ENCODE results near the gene GGA2.

GGA2 gene

DNA sequence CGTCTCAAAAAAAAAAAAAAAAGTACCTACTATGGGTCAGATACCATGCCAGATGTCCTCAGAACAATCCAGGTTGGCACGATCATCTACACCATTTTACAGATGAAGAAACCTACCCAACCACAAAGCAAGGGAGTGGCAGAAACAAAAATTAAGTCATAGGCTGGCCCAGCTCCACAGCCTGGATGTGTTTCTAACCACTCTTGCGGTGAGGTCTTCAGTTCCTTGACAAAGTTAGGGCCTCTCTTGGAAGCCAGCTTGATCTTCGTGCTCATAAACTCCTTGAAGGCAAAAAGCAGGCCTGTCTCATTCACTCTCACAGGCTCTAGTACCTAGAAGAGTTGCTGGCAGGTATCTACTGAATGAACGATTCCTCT, 6.2 kb downstream of the GGA2 start:
- Mint-ChIP-seq H3K4me3 (peak overlapping the region; percentile 14), H3K27me3 (no peaks in the 10 kb centered on the region), H3K4me1 (peaks cover 67% of the 10 kb centered on the region), H3K27ac (peak overlapping the region; percentile 88), H3K9me3 (no peaks in the 10 kb centered on the region), H3K36me3 (ENCODE audit: low read depth) (peaks cover 24% of the 10 kb centered on the region)
- ATAC-seq: no peak
- no peak for DNase-seq

DNA sequence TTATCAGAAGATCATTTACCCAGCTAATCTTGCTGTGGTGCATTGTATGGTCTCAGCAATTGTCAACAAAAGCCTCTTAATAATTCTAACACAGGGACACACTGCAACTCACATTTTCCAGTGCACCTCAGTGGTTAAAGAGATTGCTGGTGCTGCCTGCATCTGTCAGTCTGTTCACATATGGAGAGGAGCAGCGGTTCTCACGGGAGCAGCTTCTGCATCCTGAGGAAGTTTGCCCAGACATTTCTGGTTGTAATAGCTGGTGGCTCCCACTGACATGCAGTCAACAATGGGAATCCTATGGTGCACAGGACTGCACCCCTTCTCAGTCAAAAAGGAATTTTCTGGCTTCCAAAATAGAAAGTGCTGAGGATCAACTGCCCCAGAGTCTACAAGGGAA, 7.8 kb downstream of the GGA2 start:
- Mint-ChIP-seq H3K4me3 (no peak overlapping the region), H3K4me1 (peaks cover 60% of the 10 kb centered on the region), H3K36me3 (ENCODE audit: low read depth) (peaks cover 14% of the 10 kb centered on the region), H3K27ac (no peak overlapping the region), H3K9me3 (no peaks in the 10 kb centered on the region), H3K27me3 (no peaks in the 10 kb centered on the region)
- no peak for ATAC-seq
- DNase-seq: no peak

DNA sequence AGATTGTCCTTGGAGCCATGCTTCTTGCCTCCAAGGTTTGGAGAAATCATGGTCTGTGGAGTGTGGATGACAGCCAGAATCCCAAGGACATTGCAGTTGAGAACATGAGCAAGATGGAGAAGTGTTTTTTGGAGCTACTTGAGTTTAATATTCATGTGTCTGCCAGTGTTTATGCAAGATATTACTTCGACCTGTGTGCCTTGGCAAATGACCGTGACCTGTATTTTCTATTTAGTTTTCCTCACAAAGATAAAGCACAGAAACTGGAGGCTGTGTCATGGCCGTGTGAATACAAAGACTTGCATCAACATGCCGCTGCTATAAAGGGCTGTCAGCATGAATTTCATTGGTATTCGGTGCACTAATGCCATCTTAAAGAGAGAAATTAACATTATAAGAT, 9.0 kb downstream of the GGA2 start:
- no peak for ATAC-seq
- no peak for DNase-seq
- Mint-ChIP-seq H3K9me3 (no peaks in the 10 kb centered on the region), H3K27ac (no peak overlapping the region), H3K4me3 (no peak overlapping the region), H3K36me3 (ENCODE audit: low read depth) (peaks cover 15% of the 10 kb centered on the region), H3K27me3 (no peaks in the 10 kb centered on the region), H3K4me1 (peaks cover 56% of the 10 kb centered on the region)

DNA sequence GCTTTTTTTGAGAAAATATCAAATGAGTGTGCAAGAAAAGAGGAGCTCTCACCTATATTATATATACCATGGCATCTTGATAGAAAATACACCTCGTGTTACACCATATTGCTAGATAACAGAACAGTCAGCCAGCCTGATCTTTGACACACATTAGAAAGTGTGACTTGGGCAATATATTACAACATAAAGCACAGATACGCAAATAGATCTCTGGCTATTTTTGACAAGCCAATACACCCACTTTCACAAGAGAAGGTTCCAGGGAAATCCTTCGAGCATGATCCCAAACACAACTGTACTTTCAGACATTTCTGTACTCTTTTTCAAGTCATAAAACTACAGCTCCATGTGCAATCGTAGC, 9.4 kb downstream of the GGA2 start:
- no peak for ATAC-seq
- Mint-ChIP-seq H3K4me3 (no peak overlapping the region), H3K27ac (no peak overlapping the region), H3K4me1 (peaks cover 52% of the 10 kb centered on the region), H3K36me3 (ENCODE audit: low read depth) (peaks cover 12% of the 10 kb centered on the region), H3K27me3 (no peaks in the 10 kb centered on the region), H3K9me3 (no peaks in the 10 kb centered on the region)
- no peak for DNase-seq

DNA sequence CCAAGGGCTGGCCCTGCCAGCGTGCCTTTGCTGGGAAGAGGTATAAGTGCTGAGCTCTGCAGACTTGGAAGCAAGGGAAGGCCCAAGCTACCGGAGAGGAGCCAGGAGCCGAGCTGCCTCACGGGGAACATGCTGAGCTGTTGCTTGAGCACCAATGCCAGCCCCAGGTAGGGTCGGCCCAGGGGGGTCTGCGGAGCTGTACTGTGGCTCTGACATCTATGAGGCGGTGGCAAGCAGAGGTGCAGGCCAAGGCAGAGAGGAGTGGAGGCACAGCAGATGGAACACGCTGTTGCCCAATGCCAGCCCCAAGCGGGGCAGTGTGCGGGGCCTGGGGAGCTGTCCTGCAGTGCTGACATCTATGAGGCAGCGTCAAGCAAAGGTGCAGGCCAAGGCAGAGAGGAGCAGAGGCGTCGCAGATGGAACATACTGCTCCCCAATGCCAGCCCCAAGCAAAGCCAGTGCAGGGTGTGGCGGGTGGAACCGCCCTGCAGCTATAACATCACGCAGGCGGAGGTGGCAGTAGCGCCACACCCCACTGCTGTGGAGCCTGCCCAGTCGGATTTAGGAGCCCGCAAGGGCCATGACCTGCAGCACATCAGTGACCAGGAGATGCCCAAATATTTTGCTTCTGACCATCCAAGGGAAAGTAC, 10.0 kb downstream of the GGA2 start:
- Mint-ChIP-seq H3K9me3 (no peaks in the 10 kb centered on the region), H3K27me3 (no peaks in the 10 kb centered on the region), H3K4me3 (no peak overlapping the region), H3K36me3 (ENCODE audit: low read depth) (peaks cover 15% of the 10 kb centered on the region), H3K4me1 (peaks cover 48% of the 10 kb centered on the region), H3K27ac (no peak overlapping the region)
- ATAC-seq (no peak), DNase-seq (no peak)

DNA sequence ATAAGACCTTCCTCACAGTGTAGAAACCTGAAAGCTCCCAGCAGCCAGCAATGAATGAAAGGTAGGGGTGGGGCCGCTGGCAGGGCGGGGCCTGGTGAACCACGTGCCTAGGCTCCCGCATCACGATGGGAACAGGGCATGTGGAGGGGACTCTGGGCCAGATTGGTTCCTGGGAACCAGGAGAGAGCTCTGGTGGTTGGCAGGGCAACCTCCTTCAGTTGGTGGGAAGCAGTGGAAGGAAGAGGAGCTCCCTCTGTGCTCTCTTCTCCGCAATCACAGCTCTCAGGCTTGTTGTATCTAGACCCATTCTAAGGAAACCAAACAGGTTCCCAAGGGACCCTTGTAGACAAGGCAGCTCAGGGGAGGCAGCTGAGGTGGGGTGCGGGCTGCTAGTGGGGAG, 10.5 kb downstream of the GGA2 start:
- Mint-ChIP-seq H3K36me3 (ENCODE audit: low read depth) (peaks cover 13% of the 10 kb centered on the region), H3K27ac (no peak overlapping the region), H3K9me3 (no peaks in the 10 kb centered on the region), H3K27me3 (no peaks in the 10 kb centered on the region), H3K4me3 (no peak overlapping the region), H3K4me1 (peaks cover 42% of the 10 kb centered on the region)
- ATAC-seq (no peak), DNase-seq (no peak)

DNA sequence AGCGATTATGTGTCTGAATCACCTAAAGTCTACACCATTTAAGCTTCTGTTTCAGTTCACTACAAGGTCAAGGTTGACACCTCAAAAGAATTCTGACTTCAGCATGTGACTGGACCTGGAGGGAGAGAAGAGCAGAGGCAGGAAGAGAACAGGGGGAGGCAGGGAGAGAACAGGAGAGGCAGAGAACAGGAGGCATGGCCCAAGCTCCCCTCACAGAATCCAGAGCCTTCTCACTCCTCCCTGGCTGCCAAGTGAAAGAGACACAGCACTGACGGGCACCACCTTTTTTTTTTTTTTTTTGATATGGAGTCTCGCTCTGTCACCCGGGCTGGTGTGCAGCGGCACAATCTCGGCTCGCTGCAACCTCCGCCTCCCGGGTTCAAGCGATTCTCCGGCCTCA, 11.4 kb downstream of the GGA2 start:
- no peak for ATAC-seq
- no peak for DNase-seq
- Mint-ChIP-seq H3K27ac (no peak overlapping the region), H3K27me3 (no peaks in the 10 kb centered on the region), H3K4me3 (no peak overlapping the region), H3K36me3 (ENCODE audit: low read depth) (peaks cover 14% of the 10 kb centered on the region), H3K4me1 (peaks cover 33% of the 10 kb centered on the region), H3K9me3 (no peaks in the 10 kb centered on the region)

DNA sequence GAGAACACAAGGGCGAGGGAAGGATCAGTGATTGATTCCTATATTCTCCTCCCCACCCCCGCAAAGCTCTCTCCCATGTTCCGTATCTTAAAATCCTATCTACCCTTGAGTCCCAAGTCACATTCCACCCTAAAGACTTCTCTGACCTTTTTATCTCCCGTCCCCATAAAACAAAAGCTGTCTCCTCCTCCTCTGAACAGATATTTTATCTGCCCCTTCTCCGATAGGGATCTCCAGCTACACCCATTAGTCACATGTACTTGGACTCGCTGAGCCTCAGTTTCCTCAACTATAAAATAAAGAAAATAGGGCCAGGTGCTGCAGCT, 12.8 kb downstream of the GGA2 start:
- DNase-seq (no peak), ATAC-seq (no peak)
- Mint-ChIP-seq H3K4me1 (peaks cover 22% of the 10 kb centered on the region), H3K36me3 (ENCODE audit: low read depth) (peaks cover 14% of the 10 kb centered on the region), H3K27me3 (no peaks in the 10 kb centered on the region), H3K4me3 (no peak overlapping the region), H3K9me3 (no peaks in the 10 kb centered on the region), H3K27ac (no peak overlapping the region)

DNA sequence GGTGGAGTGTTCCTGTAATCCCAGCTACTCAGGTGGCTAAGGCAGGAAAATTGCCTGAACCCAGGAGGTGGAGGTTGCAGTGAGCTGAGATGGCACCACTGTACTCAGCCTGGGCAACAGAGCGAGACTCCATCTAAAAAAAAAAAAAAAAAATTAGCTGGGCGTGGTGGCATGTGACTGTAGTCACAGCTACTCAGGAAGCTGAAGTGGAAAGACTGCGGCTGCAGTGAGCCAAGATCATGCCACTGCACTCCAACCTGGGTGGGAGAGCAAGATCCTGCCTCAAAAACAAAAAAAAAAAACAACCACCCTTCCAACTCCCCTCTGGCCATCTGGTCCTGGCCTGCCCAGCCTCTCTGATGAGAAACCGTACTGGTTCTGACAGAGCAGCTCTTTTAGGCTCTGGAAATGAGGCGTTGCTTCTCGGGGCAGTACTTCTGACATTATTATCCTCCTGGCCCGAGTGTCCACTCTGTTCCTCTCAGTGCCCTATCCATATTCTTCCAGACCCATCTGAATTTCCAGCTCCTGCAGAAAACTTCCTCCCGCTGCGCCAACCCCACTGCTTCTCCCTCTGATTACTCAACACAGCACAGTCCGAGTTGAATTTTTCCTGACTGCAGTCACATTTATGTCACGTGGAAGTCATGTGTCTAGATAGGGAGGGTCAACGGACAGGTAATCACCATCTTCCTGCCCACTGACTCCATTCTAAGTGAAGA, 13.3 kb downstream of the GGA2 start:
- Mint-ChIP-seq H3K27me3 (no peaks in the 10 kb centered on the region), H3K9me3 (no peaks in the 10 kb centered on the region), H3K27ac (no peak overlapping the region), H3K4me3 (no peak overlapping the region), H3K4me1 (peaks cover 16% of the 10 kb centered on the region), H3K36me3 (ENCODE audit: low read depth) (peaks cover 12% of the 10 kb centered on the region)
- DNase-seq (no peak), ATAC-seq (no peak)

DNA sequence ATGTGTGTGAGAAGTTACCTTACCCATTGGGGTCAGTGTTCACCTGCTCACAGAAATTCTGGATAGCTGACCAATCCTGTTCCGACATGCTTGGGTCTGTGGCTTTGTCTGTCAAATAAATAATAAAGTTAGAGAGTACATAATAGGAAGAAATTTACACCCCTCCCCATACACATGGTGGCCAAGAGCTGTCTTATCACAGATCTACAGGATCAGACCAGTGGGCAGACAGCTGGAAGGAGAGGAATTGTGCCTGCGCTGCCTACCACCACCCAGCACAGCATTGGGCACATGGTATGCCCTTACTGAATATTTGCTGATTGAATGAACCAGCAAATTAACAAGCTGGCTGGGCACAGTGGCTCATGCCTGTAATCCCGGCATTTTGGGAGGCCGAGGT, 14.6 kb downstream of the GGA2 start:
- Mint-ChIP-seq H3K27ac (no peak overlapping the region), H3K4me3 (no peak overlapping the region), H3K27me3 (no peaks in the 10 kb centered on the region), H3K36me3 (ENCODE audit: low read depth) (peaks cover 22% of the 10 kb centered on the region), H3K9me3 (no peaks in the 10 kb centered on the region), H3K4me1 (peaks cover 15% of the 10 kb centered on the region)
- ATAC-seq (no peak), DNase-seq (no peak)

DNA sequence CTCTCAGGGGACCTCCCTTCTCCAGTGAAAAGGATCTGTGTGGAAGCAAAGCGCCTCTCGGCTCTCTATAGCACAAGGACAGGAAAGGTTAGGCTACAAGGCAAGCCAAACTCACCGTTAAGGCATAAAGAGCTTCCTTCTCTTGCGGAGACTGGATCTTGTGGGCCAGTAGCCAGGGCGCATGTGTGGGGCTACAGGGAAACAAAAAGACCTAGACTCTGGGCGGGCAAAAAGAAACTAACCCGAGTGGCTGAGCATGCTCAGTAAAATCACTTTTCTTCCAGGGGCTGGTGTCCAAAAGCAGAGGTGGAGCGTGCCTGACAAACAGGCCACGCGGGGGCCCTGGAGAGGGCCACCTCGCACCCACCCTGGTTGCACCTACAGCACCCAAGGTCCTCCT, 16.1 kb downstream of the GGA2 start:
- Mint-ChIP-seq H3K36me3 (ENCODE audit: low read depth) (peaks cover 32% of the 10 kb centered on the region), H3K9me3 (no peaks in the 10 kb centered on the region), H3K4me1 (peaks cover 11% of the 10 kb centered on the region), H3K4me3 (no peak overlapping the region), H3K27me3 (no peaks in the 10 kb centered on the region), H3K27ac (no peak overlapping the region)
- no peak for ATAC-seq
- DNase-seq: no peak

DNA sequence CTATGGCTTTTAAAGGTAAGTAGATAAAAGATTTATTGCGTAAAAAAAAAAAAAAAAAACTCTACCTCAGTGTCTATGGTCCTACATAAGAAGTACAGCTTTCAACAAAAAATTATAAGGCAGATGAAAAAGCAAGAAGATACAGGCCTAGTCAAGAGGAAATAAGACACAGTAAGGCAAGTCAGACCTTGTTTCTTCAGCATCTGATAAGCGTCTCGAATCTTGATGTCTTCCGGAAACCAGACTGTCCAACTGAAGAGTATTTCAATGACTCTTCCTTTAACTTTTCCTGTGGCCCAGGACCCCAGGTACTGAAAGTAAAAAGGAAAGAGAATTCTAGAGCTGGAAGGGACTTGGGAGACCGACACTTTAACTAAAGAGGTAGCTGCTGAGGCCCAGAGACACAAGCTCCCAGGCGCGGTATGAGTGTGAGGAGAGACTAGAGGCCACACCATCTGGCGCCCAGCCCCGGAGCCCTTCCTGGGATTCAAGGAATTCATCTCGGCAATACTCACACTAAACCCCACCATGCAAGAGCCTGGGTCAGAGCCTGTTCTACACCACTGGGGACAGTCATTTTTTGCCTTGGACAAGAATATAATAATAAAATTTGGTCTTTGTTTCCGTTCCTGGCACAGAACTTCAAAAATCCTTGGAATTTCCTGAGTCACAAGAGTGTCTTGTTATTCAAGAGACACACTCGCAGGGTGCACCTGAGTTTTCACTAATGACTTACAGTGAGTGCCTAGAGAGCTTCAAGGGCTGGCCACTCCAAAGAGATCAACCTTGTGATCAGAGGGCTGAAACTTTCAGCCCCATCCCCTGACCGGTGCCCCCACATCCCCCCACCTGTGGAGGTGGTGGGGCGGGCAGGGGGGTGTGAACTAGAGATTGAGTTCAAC, 18.6 kb downstream of the GGA2 start:
- H3K9me3 Mint-ChIP-seq: no peaks in the 10 kb centered on the region
- H3K4me1 Mint-ChIP-seq: no peaks in the 10 kb centered on the region
- no peaks in the 10 kb centered on the region for H3K27me3 Mint-ChIP-seq
- DNase-seq (no peak), ATAC-seq (no peak)
- H3K27ac Mint-ChIP-seq: no peak overlapping the region
- peaks cover 29% of the 10 kb centered on the region for H3K36me3 Mint-ChIP-seq (ENCODE audit: low read depth)
- no peak overlapping the region for H3K4me3 Mint-ChIP-seq

DNA sequence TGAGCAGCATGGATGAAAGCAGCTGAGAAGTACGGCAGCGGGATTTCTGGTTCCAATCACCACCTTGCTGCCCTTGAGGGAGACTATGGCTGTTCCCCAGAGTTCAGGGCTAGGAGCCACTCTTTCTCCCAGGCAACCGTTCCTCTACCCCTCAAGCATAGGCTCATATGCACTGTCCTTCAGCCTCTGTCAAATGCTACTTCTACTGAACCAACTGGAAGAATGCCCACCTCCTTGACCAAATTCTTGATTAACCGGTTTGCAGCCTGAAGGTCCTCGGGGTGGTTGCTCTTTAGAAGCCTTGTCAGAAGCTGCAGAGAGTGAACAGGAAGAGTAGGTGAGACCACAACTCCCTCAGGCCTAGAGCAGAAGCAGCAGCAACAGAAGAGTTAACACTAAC, 23.8 kb downstream of the GGA2 start:
- no peaks in the 10 kb centered on the region for H3K27me3 Mint-ChIP-seq
- H3K4me3 Mint-ChIP-seq: no peak overlapping the region
- DNase-seq: no peak
- H3K27ac Mint-ChIP-seq: no peak overlapping the region
- no peak for ATAC-seq
- H3K9me3 Mint-ChIP-seq: no peaks in the 10 kb centered on the region
- H3K36me3 Mint-ChIP-seq (ENCODE audit: low read depth): peaks cover 45% of the 10 kb centered on the region
- peaks cover 5% of the 10 kb centered on the region for H3K4me1 Mint-ChIP-seq

DNA sequence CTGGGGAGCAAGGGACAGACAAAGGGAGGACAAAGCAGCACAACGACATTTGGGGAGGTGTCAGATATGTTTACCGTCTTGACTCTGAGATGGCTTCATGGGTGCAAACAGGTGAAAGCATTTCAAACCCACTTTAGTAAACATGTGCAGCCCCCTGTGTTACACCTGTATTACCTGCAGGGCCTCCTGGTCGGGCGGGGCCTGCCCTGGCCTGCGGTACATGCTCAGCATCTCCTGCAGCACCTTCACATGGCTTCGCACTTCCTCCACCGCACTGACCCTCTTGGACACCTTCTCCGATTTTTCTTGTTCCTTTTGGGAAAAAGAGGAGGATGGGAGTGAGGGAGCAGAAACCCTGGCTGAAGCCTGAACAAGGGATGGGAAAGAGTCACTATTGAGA, 24.5 kb downstream of the GGA2 start:
- ATAC-seq (no peak), DNase-seq (no peak)
- H3K27ac Mint-ChIP-seq: no peak overlapping the region
- no peak overlapping the region for H3K4me3 Mint-ChIP-seq
- H3K36me3 Mint-ChIP-seq (ENCODE audit: low read depth): peaks cover 42% of the 10 kb centered on the region
- no peaks in the 10 kb centered on the region for H3K27me3 Mint-ChIP-seq
- no peaks in the 10 kb centered on the region for H3K9me3 Mint-ChIP-seq
- peaks cover 5% of the 10 kb centered on the region for H3K4me1 Mint-ChIP-seq

DNA sequence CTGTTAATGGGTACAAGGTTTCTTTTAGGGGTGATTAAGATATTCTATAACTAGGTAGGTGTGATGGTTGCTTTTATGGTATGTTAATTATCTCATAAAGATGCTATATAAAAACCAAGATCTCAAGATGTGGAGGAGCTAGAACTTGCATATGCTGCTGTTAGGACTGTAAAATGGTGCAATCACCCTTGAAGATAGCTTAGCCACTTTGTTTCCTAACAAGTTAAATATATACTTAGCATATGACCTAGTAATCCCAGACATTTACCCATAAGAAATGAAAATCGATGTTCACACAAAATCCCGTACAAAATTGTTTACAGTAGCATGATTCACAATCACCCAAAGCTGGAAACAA, 25.1 kb downstream of the GGA2 start:
- Mint-ChIP-seq H3K4me3 (no peak overlapping the region), H3K27me3 (no peaks in the 10 kb centered on the region), H3K27ac (no peak overlapping the region), H3K4me1 (peaks cover 5% of the 10 kb centered on the region), H3K9me3 (no peaks in the 10 kb centered on the region), H3K36me3 (ENCODE audit: low read depth) (peaks cover 42% of the 10 kb centered on the region)
- no peak for DNase-seq
- ATAC-seq: no peak
